Skin of body (tissue), 2 donors: ENCODE data around the gene CCDC85C. TPM values are rescaled to one million over a fixed set of nuclear protein-coding genes. Genes with fewer than 3 reads are reported as not detected.

Experiments
- DNase-seq: peaks from one replicate; lab custom pipeline; 2025; lab: John Stamatoyannopoulos, UW
- total RNA-seq: library from RNA; depleted of rRNA; stranded (reverse); fragments of >200 nt; gene quantifications from one replicate; pipeline ENCODE4 v1.2.3, GENCODE V29; 2014

CCDC85C gene
- total RNA-seq, 1 donor from 2014 or later, result 7.0 TPM

GRCh38 chr14:99590746-99591555 is 13.1 kb downstream of the CCDC85C start:
- no peak for DNase-seq

- DNase-seq, result no peak
Measured at GRCh38 chr14:99589651-99590530, 14.1 kb downstream of the CCDC85C start.

DNA sequence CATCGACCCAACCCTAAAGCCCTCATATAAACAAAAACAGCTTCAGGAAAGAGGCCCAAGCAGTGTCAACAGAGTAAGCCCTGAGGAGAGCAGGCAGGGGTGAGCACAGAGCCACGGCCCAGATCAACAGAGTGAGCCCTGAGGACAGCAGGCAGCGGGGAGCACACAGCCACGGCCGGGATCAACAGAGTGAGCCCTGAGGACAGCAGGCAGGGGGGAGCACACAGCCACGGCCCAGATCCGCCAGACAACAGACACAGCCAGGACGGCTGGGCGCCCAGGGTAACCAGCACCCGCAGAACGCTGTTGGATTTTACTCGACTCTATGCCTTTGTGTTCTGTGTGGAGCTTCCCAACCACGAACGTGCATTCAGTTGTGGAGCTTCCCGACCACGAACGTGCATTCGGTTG is 15.0 kb downstream of the CCDC85C start:
- DNase-seq, result no peak

DNA sequence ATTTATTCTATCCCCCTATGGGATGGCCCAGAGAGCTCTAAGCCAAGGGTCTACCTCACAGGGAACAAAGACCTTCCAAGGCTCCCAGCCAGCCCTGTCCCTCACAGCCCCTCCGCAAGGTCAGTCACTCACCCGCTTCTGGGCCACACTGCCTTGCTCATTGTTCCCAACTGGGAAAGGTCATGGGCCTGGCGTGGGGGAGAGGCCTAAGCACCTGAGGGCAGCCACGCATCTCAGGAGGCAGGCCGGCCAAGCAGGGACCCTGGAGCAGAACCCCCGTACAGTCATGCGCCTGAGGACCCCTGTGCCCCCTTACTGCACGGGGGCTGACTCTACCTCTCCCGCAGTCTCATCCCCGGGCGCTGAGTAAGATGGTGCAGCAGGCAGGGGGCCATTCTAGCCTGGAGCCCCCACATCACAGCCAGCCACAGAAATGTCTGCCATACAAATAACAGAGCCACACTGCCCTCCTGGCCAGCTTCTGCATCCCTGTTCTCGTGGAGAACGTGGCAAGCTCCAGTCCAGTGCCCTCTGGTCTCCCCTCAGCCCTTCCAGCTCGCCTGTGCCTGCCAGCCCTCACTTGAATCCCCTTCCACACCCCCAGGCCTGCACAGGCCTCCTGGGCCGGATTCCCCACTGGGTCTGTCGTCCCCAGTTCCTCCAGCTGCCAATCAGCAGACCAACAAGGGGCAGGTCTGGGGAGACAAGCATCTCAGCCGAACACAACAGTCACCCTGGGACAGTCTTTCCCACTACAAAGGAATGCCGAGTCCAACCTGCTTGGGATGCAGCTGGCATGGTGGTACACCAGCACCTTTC is 16.3 kb downstream of the CCDC85C start:
- DNase-seq, result no peak

DNA sequence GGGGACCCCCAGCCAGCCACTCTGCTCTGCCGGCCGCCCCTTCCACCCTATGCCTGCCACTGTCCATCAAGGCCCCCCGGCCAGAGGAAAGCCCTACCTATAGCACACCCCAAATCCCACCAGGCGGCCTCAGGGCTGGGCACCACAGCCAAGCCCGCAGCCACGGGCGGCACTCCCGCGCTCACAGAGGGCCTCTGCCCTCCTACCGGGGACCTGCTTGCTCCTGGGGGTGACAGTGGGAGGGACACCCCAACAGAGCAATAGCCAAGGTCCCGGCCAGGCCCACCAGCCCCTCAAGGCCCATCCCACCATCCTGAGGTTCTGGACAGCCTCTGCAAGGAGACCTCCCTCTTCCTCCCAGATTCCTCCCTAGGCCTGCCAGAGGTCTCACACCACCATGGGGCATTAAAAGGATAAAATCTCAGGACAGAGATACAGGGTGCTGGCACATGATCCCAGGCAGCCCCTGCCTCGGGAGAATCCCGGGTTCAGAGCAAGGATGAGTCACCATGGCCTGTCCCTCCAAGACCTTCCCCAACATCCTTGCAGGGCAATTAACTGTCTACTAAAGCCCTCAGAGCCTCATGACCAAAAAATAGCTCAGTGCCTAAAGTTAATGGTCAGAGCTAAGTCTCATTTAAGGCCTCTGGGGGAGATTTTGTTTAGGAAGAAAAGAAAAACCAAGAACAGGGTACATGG is 17.1 kb downstream of the CCDC85C start:
- DNase-seq, result no peak

DNA sequence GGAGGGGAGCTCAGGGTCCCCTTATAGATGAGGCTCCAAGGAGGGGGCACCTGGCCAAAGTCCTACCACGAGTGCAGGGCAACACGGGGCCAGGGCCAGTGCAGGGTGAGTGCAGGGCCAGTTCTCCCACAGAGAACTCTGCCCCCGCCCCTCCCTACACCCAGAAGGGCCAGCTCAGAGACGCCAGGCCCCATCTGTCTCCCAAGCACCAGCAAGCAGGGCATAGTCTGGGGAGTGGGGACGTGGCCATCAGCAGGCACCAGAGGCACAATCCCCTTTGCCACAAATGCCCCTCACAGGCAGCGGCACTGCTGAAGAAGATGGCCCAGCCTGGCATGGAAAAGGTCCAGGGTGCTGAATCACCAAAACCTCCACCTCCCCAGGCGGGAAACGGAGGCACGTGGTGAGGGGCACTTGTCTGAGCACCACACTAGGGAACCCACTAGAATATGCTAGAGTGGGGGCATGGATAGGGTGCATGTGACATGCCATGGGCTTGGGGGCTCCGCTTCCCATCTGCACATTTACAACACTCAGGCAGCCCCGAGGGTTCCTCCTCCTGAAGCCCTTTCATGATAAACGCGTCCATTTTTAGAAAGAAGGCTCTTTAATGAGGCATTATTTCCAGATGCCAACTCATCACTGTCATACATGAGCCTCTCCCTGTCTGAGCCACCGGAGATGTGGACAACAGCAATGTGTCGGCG is 17.8 kb downstream of the CCDC85C start:
- no peak for DNase-seq

- no peak for DNase-seq
Measured at GRCh38 chr14:99584823-99585222, 19.2 kb downstream of the CCDC85C start.

- no peak for DNase-seq
Measured at GRCh38 chr14:99581938-99582337, 22.1 kb downstream of the CCDC85C start.

GRCh38 chr14:99581374-99581773 is 22.6 kb downstream of the CCDC85C start:
- no peak for DNase-seq

DNA sequence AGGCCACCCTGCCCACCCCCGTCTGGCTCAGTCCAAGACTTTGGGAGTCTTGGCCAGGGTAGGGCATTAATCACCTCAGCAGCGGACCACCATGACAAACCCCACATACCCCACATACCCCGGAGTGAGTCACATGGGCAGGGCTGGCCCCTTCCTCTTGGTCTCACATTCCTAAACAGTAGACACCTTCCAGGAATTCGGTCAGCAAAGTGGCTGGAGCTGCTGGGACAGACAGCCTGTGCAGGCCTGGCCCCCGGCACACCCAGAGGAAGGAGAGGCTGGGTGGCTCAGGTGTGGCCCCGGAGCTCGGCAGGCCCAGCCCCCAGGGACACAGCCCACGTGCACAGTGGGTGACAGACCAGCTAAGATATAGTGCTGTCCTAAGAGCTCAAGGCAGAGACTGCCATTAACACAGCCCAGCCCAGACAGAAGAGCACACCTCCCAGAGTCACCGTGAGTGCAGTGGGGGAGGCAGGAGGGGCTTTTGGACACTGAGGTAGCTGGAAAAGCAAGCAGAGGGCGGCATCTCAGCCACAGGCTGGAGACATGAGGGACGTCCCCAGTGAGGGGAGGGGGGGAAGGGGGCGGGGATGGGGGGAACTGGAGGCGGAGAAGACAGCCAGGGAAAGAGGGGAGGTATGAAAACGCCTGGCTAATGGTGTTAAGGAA is 24.0 kb downstream of the CCDC85C start:
- no peak for DNase-seq

- DNase-seq, result no peak
Measured at GRCh38 chr14:99579120-99579836, 24.7 kb downstream of the CCDC85C start.

- no peak for DNase-seq
Measured at GRCh38 chr14:99578541-99579101, 25.4 kb downstream of the CCDC85C start.

DNA sequence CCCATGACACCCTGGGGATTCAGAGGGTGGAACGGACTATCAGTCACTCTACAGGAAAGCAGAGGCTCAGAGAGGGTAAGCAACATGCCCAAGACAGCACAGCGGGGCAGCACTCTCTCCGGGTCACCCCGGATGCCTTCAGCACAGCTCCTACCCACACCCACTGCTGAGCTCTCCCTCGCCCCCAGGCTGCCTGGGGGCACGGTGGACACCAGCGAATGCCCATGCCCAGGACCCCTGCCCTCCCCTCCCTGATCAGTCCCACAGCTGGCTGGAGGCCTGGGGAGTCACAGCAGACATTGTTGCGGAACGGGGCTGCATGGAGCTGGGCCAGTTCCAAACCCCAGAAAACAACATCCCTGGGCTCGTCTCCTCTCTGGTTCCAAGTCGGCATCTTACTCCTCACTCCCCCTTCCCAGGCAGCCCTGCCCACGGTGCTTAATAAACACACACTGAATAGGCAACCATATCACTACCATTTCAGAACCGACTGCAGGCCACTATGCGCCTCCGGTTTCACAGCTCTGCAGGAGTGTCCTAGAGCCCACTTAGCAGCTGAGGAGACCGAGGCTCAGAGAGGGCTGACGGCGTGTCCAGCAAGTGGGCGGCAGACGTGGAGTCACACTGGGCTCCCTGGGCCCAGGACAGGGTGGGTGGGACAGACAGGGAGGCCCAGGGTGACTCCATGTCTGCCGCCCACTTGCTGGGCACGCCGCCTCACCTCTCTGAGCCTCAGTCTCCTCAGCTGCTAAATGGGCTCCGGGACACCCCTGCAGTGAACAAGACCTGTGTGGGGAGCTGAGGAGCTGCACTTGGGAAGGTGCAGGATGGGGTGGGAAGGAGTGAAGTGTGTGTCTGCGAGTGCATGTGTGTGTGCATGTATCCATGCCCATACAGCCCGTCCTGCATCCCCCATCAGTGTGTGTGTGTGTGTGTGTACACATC is 27.0 kb downstream of the CCDC85C start:
- DNase-seq, result no peak

- DNase-seq, result no peak
Measured at GRCh38 chr14:99576304-99576703, 27.7 kb downstream of the CCDC85C start.

GRCh38 chr14:99575043-99576023 is 28.7 kb downstream of the CCDC85C start:
- no peak for DNase-seq

DNA sequence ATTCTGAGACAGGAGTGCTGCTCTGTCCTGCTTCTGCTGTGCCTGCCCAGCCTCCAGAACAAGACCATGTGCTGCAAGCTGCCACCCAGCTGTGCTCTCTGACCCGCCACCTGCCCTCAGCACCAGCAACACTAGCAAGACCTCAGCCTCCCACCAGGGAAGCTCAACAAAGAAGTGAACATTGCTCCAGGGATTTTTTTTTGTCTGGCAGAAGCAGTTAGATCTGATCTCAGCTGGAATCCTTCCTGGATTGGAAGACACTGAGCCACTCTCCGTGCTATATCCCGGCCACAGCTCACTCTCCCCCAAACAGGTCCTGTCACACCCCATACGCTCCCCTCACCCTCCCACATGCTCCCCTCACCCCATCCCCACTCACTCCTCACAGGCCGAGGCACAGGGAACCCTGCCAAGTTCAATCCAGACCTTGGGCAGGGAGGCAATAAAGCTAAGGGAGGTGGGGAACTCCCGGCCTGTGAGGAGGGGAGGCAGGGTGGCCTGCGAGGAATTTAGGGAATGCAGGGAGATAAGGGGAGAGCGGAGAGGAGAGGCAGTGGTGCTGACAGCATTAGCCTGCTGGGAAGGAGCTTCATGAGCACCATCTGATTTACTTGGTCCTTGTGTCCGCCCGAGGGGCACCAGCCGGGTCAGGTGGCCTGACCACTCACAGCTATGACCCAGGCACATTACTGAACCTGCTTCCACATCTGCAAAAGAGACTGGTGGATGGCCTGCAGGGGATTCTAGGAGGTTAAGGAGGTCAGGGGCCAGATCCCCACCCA is 29.7 kb downstream of the CCDC85C start:
- no peak for DNase-seq
